Erythroblast (primary cell): ENCODE results near the gene NDUFA5.

Experiments
- GATA1 ChIP-seq: IDR thresholded peaks from 2 replicates; pipeline ENCODE4 v1.6.1; 2011; ENCODE audit warnings: low read depth, mild to moderate bottlenecking, control low read depth, low read length, moderate library complexity
- POLR2A ChIP-seq: IDR thresholded peaks from 2 replicates; pipeline ENCODE4 v1.6.1; 2011; ENCODE audit warnings: mild to moderate bottlenecking, low read length

DNA sequence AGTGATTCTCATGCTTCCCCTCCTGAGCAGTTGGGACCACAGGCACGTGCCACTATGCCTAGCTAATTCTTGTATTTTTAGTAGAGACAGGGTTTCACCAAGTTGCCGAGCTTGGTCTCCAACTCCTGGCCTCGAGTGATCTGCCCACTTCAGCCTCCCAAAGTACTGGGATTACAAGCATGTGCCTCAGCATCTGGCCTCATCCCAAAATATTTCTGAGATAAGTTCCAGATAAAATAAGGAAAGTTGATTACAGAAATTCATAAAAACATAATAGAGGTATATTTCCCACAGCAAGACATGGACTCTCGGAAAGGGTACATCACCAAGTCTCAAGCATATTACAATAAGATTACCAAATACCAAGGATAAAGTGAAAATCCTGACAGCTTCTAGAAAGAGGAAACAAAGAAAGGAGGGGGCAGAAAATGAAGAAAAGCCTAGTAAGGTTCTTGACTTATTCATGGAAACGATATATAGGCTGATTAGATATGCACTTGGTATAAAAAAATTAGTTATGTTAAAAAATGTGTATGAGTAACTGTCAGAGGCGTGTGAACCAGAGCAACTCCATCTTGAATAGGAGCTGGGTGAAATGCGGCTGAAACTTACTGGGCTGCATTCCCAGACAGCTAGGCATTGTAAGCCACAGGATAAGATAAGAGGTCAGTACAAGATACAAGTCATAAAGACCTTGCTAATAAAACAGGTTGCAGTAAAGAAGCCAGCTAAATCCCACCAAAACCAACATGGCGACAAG is 58.2 kb downstream of the NDUFA5 start:
- TF ChIP-seq POLR2A (no peak), GATA1 (no peak)
